Ovary (tissue), 3 donors: Measurements from ENCODE around the gene LCN12.

Experiments used
- EP300 ChIP-seq: sonication (generic); formaldehyde crosslinking; IDR thresholded peaks from one replicate; pipeline ENCODE4 v1.6.1; 2017; ENCODE audit warnings: antibody characterized with exemption
- POLR2A ChIP-seq: fragments of 450-650 bp; IDR thresholded peaks from one replicate; pipeline ENCODE4 v1.6.1; 2017; ENCODE audit warnings: antibody characterized with exemption, mild to moderate bottlenecking, moderate library complexity
- TF ChIP-seq, protein P1 (sequence below), 3 donors: fragments of 450-650 bp in 2 of 3; fragments of 200-600 bp in 1 of 3; IDR thresholded peaks; one replicate each; pipeline versions ENCODE4 v1.5.1 to v1.8.0; 2016 to 2022; ENCODE audit warnings: antibody characterized with exemption in 3 of 3, mild to moderate bottlenecking in 1 of 3
- donor health status: DM: no; HTN: no; CAD: no.

DNA sequence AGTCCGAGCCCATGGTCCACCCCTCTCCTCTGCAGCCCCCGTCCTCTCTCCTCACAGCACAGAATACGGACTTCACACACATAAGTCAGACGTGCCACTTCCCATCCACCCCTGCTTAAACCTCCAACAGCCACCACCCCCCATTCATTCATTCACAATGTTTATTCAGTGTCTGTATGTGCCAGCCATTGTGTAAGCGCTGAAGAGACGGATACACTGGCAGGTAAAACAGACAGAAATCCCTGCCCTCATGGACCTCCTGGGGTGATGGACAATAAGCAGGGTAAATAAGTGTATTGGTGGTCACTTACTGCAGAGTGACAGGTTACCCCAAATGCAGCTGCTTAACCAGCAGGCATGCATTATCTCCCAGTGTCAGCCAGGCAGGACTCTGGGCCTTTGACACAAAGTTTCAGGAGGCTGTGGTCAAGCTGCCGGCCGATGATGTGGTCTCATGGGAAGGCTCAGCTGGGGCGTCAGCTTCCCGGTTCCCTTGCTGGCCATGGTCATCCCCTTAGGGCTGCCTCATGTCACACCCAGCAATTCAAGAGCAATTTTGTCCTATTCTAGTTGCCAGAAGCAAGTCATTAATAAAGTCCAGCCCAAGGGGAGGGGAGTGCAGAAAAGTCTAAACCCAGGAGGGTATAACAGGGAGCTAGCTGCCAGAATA is 38.3 kb downstream of the LCN12 start:
- TF ChIP-seq, protein P1, sequence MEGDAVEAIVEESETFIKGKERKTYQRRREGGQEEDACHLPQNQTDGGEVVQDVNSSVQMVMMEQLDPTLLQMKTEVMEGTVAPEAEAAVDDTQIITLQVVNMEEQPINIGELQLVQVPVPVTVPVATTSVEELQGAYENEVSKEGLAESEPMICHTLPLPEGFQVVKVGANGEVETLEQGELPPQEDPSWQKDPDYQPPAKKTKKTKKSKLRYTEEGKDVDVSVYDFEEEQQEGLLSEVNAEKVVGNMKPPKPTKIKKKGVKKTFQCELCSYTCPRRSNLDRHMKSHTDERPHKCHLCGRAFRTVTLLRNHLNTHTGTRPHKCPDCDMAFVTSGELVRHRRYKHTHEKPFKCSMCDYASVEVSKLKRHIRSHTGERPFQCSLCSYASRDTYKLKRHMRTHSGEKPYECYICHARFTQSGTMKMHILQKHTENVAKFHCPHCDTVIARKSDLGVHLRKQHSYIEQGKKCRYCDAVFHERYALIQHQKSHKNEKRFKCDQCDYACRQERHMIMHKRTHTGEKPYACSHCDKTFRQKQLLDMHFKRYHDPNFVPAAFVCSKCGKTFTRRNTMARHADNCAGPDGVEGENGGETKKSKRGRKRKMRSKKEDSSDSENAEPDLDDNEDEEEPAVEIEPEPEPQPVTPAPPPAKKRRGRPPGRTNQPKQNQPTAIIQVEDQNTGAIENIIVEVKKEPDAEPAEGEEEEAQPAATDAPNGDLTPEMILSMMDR (IDR thresholded peaks at IDR 0.05): no peak
- TF ChIP-seq POLR2A (no peak), EP300 (no peak)
